Gastrocnemius medialis (tissue), 4 donors: Measurements from ENCODE around the gene IFFO2.

Experiments used
- POLR2A ChIP-seq, 2 donors: fragments of 450-650 bp; IDR thresholded peaks; one replicate each; pipeline ENCODE4 v1.6.1; 2017; ENCODE audit warnings: antibody characterized with exemption in 2 of 2, mild to moderate bottlenecking in 2 of 2, moderate library complexity in 2 of 2
- TF ChIP-seq, protein P1 (sequence below), 5 experiments: fragments of 450-650 bp in 3 of 5; fragments of 200-600 bp in 2 of 5; sonication (generic) in 2 of 5; IDR thresholded peaks in 4 of 5; conservative IDR thresholded peaks in 1 of 5; 1 replicate in 4 of 5; 2 replicates in 1 of 5; pipeline ENCODE4 v1.5.1; 2016 to 2019; ENCODE audit warnings: antibody characterized with exemption in 5 of 5, mild to moderate bottlenecking in 3 of 5, moderate library complexity in 3 of 5

DNA sequence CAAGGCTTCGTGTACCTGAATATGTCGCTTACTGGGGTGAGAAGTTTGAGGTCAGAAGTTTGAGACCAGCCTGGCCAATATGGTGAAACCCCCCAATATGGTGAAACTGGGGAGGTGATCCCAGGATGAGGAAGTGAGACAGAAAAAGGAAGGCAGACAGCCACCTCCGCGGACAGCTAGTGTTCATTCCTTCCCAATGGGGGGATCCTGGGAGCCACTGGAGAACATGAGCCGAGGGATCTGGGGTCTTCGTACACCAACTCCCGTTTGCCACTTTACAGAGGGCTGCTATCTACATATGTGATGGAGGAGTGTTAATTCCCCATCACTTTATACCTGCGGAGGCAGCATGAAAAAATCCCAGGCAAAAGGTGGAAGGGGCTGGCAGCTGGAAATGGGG is 19.6 kb upstream of the IFFO2 start:
- TF ChIP-seq, protein P1, sequence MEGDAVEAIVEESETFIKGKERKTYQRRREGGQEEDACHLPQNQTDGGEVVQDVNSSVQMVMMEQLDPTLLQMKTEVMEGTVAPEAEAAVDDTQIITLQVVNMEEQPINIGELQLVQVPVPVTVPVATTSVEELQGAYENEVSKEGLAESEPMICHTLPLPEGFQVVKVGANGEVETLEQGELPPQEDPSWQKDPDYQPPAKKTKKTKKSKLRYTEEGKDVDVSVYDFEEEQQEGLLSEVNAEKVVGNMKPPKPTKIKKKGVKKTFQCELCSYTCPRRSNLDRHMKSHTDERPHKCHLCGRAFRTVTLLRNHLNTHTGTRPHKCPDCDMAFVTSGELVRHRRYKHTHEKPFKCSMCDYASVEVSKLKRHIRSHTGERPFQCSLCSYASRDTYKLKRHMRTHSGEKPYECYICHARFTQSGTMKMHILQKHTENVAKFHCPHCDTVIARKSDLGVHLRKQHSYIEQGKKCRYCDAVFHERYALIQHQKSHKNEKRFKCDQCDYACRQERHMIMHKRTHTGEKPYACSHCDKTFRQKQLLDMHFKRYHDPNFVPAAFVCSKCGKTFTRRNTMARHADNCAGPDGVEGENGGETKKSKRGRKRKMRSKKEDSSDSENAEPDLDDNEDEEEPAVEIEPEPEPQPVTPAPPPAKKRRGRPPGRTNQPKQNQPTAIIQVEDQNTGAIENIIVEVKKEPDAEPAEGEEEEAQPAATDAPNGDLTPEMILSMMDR (IDR thresholded peaks at IDR 0.05 in 4 of 5, conservative IDR thresholded peaks at IDR 0.05 in 1 of 5), result no peak
- TF ChIP-seq POLR2A (IDR thresholded peaks at IDR 0.05), result no peak
